H9 (cell line): ENCODE results near the gene CRACR2A. TPM values are rescaled to one million over a fixed set of nuclear protein-coding genes. Genes with fewer than 3 reads are reported as not detected.

Experiments
- DNase-seq: peaks from one replicate; pipeline ENCODE4 v3.0.0-alpha.2; 2017
- H2AFZ ChIP-seq: one replicate; pipeline ENCODE4 v1.6.1; 2013; ENCODE audit warnings: mild to moderate bottlenecking, low read length, control low read depth, moderate library complexity
- H2AK5ac ChIP-seq: 2 replicates; pipeline ENCODE4 v1.6.1; 2013; ENCODE audit warnings: low read length, control low read depth, mixed read lengths; ENCODE audit not compliant: insufficient read length
- H2BK120ac ChIP-seq: one replicate; pipeline ENCODE4 v1.6.1; 2013; ENCODE audit warnings: low read depth, mild to moderate bottlenecking, low read length, control low read depth, inconsistent platforms; ENCODE audit not compliant: poor library complexity, severe bottlenecking
- H2BK12ac ChIP-seq: 2 replicates; pipeline ENCODE4 v1.6.1; 2013; ENCODE audit warnings: low read length, control low read depth, mixed read lengths, low read depth; ENCODE audit not compliant: insufficient read length
- H2BK15ac ChIP-seq: 2 replicates; pipeline ENCODE4 v1.6.1; 2013; ENCODE audit warnings: low read depth, low read length, control low read depth
- H2BK20ac ChIP-seq: one replicate; pipeline ENCODE4 v1.6.1; 2013; ENCODE audit warnings: low read depth, mild to moderate bottlenecking, low read length, control low read depth, inconsistent platforms; ENCODE audit not compliant: poor library complexity, severe bottlenecking
- H2BK5ac ChIP-seq: 2 replicates; pipeline ENCODE4 v1.6.1; 2013; ENCODE audit warnings: low read length, control low read depth, mixed read lengths; ENCODE audit not compliant: insufficient read length
- H3K14ac ChIP-seq: 2 replicates; pipeline ENCODE4 v1.6.1; 2013; ENCODE audit warnings: low read length, control low read depth; ENCODE audit not compliant: insufficient read depth
- H3K18ac ChIP-seq: 2 replicates; pipeline ENCODE4 v1.6.1; 2013; ENCODE audit warnings: low read depth, mild to moderate bottlenecking, mixed read lengths, low read length, control low read depth; ENCODE audit not compliant: insufficient read length
- H3K23ac ChIP-seq: 2 replicates; pipeline ENCODE4 v1.6.1; 2013; ENCODE audit warnings: low read length, control low read depth, mixed read lengths, low read depth; ENCODE audit not compliant: insufficient read length
- H3K23me2 ChIP-seq: 2 replicates; pipeline ENCODE4 v1.6.1; 2013; ENCODE audit warnings: low read depth, mild to moderate bottlenecking, mixed read lengths, low read length, control low read depth; ENCODE audit not compliant: insufficient read length, poor library complexity, severe bottlenecking
- H3K27ac ChIP-seq: 2 replicates; pipeline ENCODE4 v1.5.1; 2013; ENCODE audit warnings: low read length, control low read depth, mixed read lengths, low read depth; ENCODE audit not compliant: insufficient read length
- H3K27me3 ChIP-seq: 2 replicates; pipeline ENCODE4 v1.6.1; 2013; ENCODE audit warnings: low read length, control low read depth, inconsistent platforms; ENCODE audit not compliant: insufficient read depth
- H3K4ac ChIP-seq: 2 replicates; pipeline ENCODE4 v1.6.1; 2013; ENCODE audit warnings: low read depth, mild to moderate bottlenecking, control low read depth, inconsistent platforms, low read length, moderate library complexity
- H3K4me1 ChIP-seq: 2 replicates; pipeline ENCODE4 v1.6.1; 2013; ENCODE audit warnings: low read length, control low read depth, inconsistent platforms; ENCODE audit not compliant: insufficient read depth
- H3K4me2 ChIP-seq: 2 replicates; pipeline ENCODE4 v1.6.1; 2013; ENCODE audit warnings: low read length, control low read depth, mixed read lengths; ENCODE audit not compliant: insufficient read length, insufficient read depth
- H3K56ac ChIP-seq: 2 replicates; pipeline ENCODE4 v1.6.1; 2013; ENCODE audit warnings: low read depth, mild to moderate bottlenecking, mixed read lengths, low read length, control low read depth; ENCODE audit not compliant: insufficient read length
- H3K79me1 ChIP-seq: 2 replicates; pipeline ENCODE4 v1.6.1; 2013; ENCODE audit warnings: low read depth, mild to moderate bottlenecking, moderate library complexity, low read length, control low read depth, inconsistent platforms; ENCODE audit not compliant: insufficient read depth, poor library complexity, severe bottlenecking
- H3K79me2 ChIP-seq: 2 replicates; pipeline ENCODE4 v1.6.1; 2013; ENCODE audit warnings: low read length, control low read depth, inconsistent platforms; ENCODE audit not compliant: insufficient read depth
- H3K9ac ChIP-seq: 2 replicates; pipeline ENCODE4 v1.6.1; 2013; ENCODE audit warnings: low read length, control low read depth, mixed read lengths; ENCODE audit not compliant: insufficient read length; ENCODE audit errors: extremely low read depth
- H3K9me3 ChIP-seq: one replicate; pipeline ENCODE4 v1.6.1; 2013; ENCODE audit warnings: low read depth, low read length, inconsistent platforms; ENCODE audit not compliant: control insufficient read depth
- H3T11ph ChIP-seq: one replicate; pipeline ENCODE4 v1.6.1; 2013; ENCODE audit warnings: mild to moderate bottlenecking, low read length, control low read depth, inconsistent platforms
- H4K20me1 ChIP-seq: one replicate; pipeline ENCODE4 v1.6.1; 2013; ENCODE audit not compliant: control insufficient read depth, insufficient read length, insufficient read depth
- H4K5ac ChIP-seq: 2 replicates; pipeline ENCODE4 v1.6.1; 2013; ENCODE audit warnings: low read depth, mild to moderate bottlenecking, mixed read lengths, low read length, control low read depth; ENCODE audit not compliant: insufficient read length
- H4K8ac ChIP-seq: replicated peaks from 2 replicates; pipeline ENCODE4 v1.6.1; 2013; ENCODE audit warnings: low read length, control low read depth, mixed read lengths, low read depth; ENCODE audit not compliant: insufficient read length
- H4K91ac ChIP-seq: 2 replicates; pipeline ENCODE4 v1.6.1; 2013; ENCODE audit warnings: low read depth, mild to moderate bottlenecking, moderate library complexity, mixed read lengths, low read length, control low read depth; ENCODE audit not compliant: insufficient read length
- H3K27ac Mint-ChIP-seq, 3 experiments: 2 replicates in 2 of 3; 3 replicates in 1 of 3; pipeline ENCODE4 v1.8.0; 2020 to 2021; ENCODE audit warnings: mixed read lengths in 3 of 3, mild to moderate bottlenecking in 1 of 3, moderate library complexity in 1 of 3
- H3K27me3 Mint-ChIP-seq: 2 replicates; pipeline ENCODE4 v1.8.0; 2021; ENCODE audit warnings: low read depth, mild to moderate bottlenecking, moderate library complexity, mixed read lengths
- H3K36me3 Mint-ChIP-seq, 3 experiments: 2 replicates in 2 of 3; 3 replicates in 1 of 3; pipeline ENCODE4 v1.8.0; 2020 to 2021; ENCODE audit warnings: low read depth in 3 of 3, mixed read lengths in 3 of 3; ENCODE audit not compliant: insufficient read depth in 1 of 3
- H3K4me1 Mint-ChIP-seq, 2 experiments: 2 replicates each; pipeline ENCODE4 v1.8.0; 2020; ENCODE audit warnings: mixed read lengths in 2 of 2
- H3K4me3 Mint-ChIP-seq, 2 experiments: 2 replicates in 1 of 2; 3 replicates in 1 of 2; pipeline ENCODE4 v1.8.0; 2020 to 2021; ENCODE audit warnings: mild to moderate bottlenecking in 2 of 2, mixed read lengths in 2 of 2, moderate library complexity in 1 of 2
- H3K9me3 Mint-ChIP-seq, 2 experiments: 2 replicates in 1 of 2; 3 replicates in 1 of 2; pipeline ENCODE4 v1.8.0; 2020; ENCODE audit warnings: mild to moderate bottlenecking in 2 of 2, mixed read lengths in 2 of 2, moderate library complexity in 1 of 2
- WGBS: extraction: QIAGEN DNeasy Blood & Tissue Kit; methylation state at CpG from one replicate; pipeline ENCODE4 v1.1.7; 2013; ENCODE audit warnings: missing lambda C conversion rate, low lambda C conversion rate, mixed read lengths; ENCODE audit not compliant: insufficient read length; ENCODE audit errors: extremely low coverage; 5-methylcytosine and 5-hydroxymethylcytosine counted together
- total RNA-seq: library from RNA; stranded (reverse); gene quantifications from 2 replicates; pipeline ENCODE4 v1.2.1, GENCODE V29; 2021
- TF ChIP-seq, protein P1 (sequence below): fragments of 200-600 bp; sonication (generic); conservative IDR thresholded peaks from 3 replicates; pipeline ENCODE4 v1.8.0; 2021; ENCODE audit warnings: antibody characterized with exemption, mild to moderate bottlenecking

CRACR2A gene
- total RNA-seq, 1 experiment from 2014 or later: 2.0 TPM

DNA sequence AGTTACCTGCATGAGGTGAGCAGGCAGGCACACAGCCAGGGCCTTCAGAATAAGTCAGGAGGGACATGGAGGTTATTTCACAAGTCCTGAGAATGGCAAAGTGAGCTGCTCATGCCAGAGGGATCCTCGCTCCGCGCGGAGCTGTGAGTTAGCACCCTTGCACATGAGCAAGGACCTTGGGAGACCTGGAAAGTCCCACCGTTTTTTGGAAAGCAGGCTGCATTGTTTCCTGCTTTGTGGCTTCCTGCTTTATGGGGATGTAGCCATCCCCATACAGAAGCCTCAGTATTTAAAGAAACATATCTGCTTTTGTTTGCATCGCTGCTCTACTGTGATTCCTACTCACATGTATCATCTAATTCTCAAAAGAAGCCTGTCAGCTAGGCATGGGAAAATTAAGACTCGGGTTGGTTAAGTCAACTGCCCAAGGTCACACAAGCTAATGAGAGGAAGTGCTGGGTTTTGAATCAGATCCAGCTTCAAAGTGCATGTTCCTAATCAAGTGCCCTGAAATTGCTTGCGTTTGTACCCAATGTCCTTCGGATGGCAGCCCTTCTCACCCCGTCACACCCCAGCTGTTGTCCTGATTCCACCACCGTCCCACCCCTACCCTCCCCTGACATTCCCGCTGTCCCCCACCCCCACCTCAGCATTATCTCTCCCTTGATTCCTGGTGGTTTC lies 106.2 kb downstream of the CRACR2A start:
- no peak overlapping the region for H3K27ac Mint-ChIP-seq
- Histone ChIP-seq H2AFZ (no peak overlapping the region), H3K4me2 (no peak overlapping the region), H3K9me3 (no peaks in the 10 kb centered on the region), H2BK12ac (no peak overlapping the region), H3K56ac (no peak overlapping the region), H4K5ac (no peak overlapping the region), H3T11ph (no peak overlapping the region), H3K18ac (no peak overlapping the region), H4K91ac (no peak overlapping the region), H3K14ac (no peak overlapping the region), H3K23me2 (no peaks in the 10 kb centered on the region), H3K27me3 (no peaks in the 10 kb centered on the region), H3K4ac (no peak overlapping the region), H2BK5ac (no peak overlapping the region), H4K20me1 (no peaks in the 10 kb centered on the region), H2BK120ac (no peak overlapping the region), H3K4me1 (no peaks in the 10 kb centered on the region), H3K23ac (no peak overlapping the region), H3K9ac (no peak overlapping the region), H3K79me2 (no peaks in the 10 kb centered on the region), H2AK5ac (no peak overlapping the region), H3K79me1 (no peaks in the 10 kb centered on the region), H2BK20ac (no peak overlapping the region), H3K27ac (no peak overlapping the region), H2BK15ac (no peak overlapping the region), H4K8ac (no peak overlapping the region)
- WGBS: no CpG with 5 or more reads among the region's 12 CpGs
- H3K4me3 Mint-ChIP-seq: no peak overlapping the region
- TF ChIP-seq, protein P1, sequence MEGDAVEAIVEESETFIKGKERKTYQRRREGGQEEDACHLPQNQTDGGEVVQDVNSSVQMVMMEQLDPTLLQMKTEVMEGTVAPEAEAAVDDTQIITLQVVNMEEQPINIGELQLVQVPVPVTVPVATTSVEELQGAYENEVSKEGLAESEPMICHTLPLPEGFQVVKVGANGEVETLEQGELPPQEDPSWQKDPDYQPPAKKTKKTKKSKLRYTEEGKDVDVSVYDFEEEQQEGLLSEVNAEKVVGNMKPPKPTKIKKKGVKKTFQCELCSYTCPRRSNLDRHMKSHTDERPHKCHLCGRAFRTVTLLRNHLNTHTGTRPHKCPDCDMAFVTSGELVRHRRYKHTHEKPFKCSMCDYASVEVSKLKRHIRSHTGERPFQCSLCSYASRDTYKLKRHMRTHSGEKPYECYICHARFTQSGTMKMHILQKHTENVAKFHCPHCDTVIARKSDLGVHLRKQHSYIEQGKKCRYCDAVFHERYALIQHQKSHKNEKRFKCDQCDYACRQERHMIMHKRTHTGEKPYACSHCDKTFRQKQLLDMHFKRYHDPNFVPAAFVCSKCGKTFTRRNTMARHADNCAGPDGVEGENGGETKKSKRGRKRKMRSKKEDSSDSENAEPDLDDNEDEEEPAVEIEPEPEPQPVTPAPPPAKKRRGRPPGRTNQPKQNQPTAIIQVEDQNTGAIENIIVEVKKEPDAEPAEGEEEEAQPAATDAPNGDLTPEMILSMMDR: no peak
- H3K9me3 Mint-ChIP-seq: no peaks in the 10 kb centered on the region
- no peak for DNase-seq
- peaks cover 1% of the 10 kb centered on the region; the same call in 1 of the 2 replicates for H3K27me3 Mint-ChIP-seq
- H3K36me3 Mint-ChIP-seq: no peaks in the 10 kb centered on the region; a peak in 1 of 7 replicates
- peaks cover 15 to 17% of the 10 kb centered on the region in 2 experiments for H3K4me1 Mint-ChIP-seq
